OCI-LY1 (cell line): ENCODE measurements around the gene CANT1.

Experiments used
- CTCF ChIP-seq: fragments of 200-600 bp; sonication (generic), shearing (Covaris generic); IDR thresholded peaks from 2 replicates; pipeline ENCODE4 v1.5.1; 2017; ENCODE audit warnings: mild to moderate bottlenecking, antibody characterized with exemption, low read length, moderate library complexity, mixed read lengths
- EZH2 ChIP-seq: fragments of 200-600 bp; sonication (generic), shearing (Covaris generic); IDR thresholded peaks from 2 replicates; pipeline ENCODE4 v1.8.0; 2017; ENCODE audit warnings: borderline replicate concordance, mixed run types, mild to moderate bottlenecking, antibody characterized with exemption, low read length, moderate library complexity, mixed read lengths

- no peak for TF ChIP-seq EZH2
- no peak for TF ChIP-seq CTCF
Measured at GRCh38 chr17:79044462-79044861, 34.9 kb upstream of the CANT1 start.
